ENCODE data around the gene EPB41L4A.

EPB41L4A gene

GRCh38 chr5:112264151-112264550 is 154.9 kb downstream of the EPB41L4A start:
- Mint-ChIP-seq H3K9me3 (no peaks in the 10 kb centered on the region), H3K4me3 (no peak overlapping the region), H3K27ac (no peak overlapping the region), H3K4me1 (no peaks in the 10 kb centered on the region), H3K27me3 (ENCODE audit: low read depth) (no peaks in the 10 kb centered on the region), H3K36me3 (ENCODE audit: low read depth) (no peaks in the 10 kb centered on the region)
- no peak for TF ChIP-seq CTCF (IDR thresholded peaks at IDR 0.05; ENCODE audit: unreplicated experiment in 3 of 3)

GRCh38 chr5:112263469-112263868 is 155.6 kb downstream of the EPB41L4A start:
- no peak overlapping the region for H3K4me3 Mint-ChIP-seq
- no peak overlapping the region for H3K27ac Mint-ChIP-seq
- H3K4me1 Mint-ChIP-seq: no peaks in the 10 kb centered on the region
- H3K36me3 Mint-ChIP-seq (ENCODE audit: low read depth): no peaks in the 10 kb centered on the region
- no peak for TF ChIP-seq CTCF (IDR thresholded peaks at IDR 0.05; ENCODE audit: unreplicated experiment in 3 of 3)
- no peaks in the 10 kb centered on the region for H3K9me3 Mint-ChIP-seq
- H3K27me3 Mint-ChIP-seq (ENCODE audit: low read depth): no peaks in the 10 kb centered on the region

GRCh38 chr5:112258571-112258970 is 160.5 kb downstream of the EPB41L4A start:
- Mint-ChIP-seq H3K27ac (no peak overlapping the region), H3K9me3 (no peaks in the 10 kb centered on the region), H3K36me3 (ENCODE audit: low read depth) (no peaks in the 10 kb centered on the region), H3K4me3 (no peak overlapping the region), H3K27me3 (ENCODE audit: low read depth) (no peaks in the 10 kb centered on the region), H3K4me1 (peaks cover 5% of the 10 kb centered on the region)
- TF ChIP-seq CTCF (IDR thresholded peaks at IDR 0.05; ENCODE audit: unreplicated experiment in 3 of 3): no peak

- H3K4me1 Mint-ChIP-seq: peaks cover 5% of the 10 kb centered on the region
- no peaks in the 10 kb centered on the region for H3K9me3 Mint-ChIP-seq
- H3K27ac Mint-ChIP-seq: no peak overlapping the region
- no peak for TF ChIP-seq CTCF (IDR thresholded peaks at IDR 0.05; ENCODE audit: unreplicated experiment in 3 of 3)
- H3K4me3 Mint-ChIP-seq: no peak overlapping the region
- no peaks in the 10 kb centered on the region for H3K36me3 Mint-ChIP-seq (ENCODE audit: low read depth)
- no peaks in the 10 kb centered on the region for H3K27me3 Mint-ChIP-seq (ENCODE audit: low read depth)
Measured at GRCh38 chr5:112257976-112258375, 161.1 kb downstream of the EPB41L4A start.

- no peak overlapping the region for H3K4me3 Mint-ChIP-seq
- no peaks in the 10 kb centered on the region for H3K36me3 Mint-ChIP-seq (ENCODE audit: low read depth)
- peaks cover 5% of the 10 kb centered on the region for H3K4me1 Mint-ChIP-seq
- no peak for TF ChIP-seq CTCF (IDR thresholded peaks at IDR 0.05; ENCODE audit: unreplicated experiment in 3 of 3)
- H3K27me3 Mint-ChIP-seq (ENCODE audit: low read depth): no peaks in the 10 kb centered on the region
- H3K9me3 Mint-ChIP-seq: no peaks in the 10 kb centered on the region
- H3K27ac Mint-ChIP-seq: no peak overlapping the region
Measured at GRCh38 chr5:112257005-112257404, 162.1 kb downstream of the EPB41L4A start.

GRCh38 chr5:112254303-112254702 is 164.8 kb downstream of the EPB41L4A start:
- H3K36me3 Mint-ChIP-seq (ENCODE audit: low read depth): no peaks in the 10 kb centered on the region
- no peak overlapping the region for H3K4me3 Mint-ChIP-seq
- peaks cover 5% of the 10 kb centered on the region for H3K4me1 Mint-ChIP-seq
- H3K27me3 Mint-ChIP-seq (ENCODE audit: low read depth): no peaks in the 10 kb centered on the region
- no peak overlapping the region for H3K27ac Mint-ChIP-seq
- no peaks in the 10 kb centered on the region for H3K9me3 Mint-ChIP-seq
- TF ChIP-seq CTCF (IDR thresholded peaks at IDR 0.05; ENCODE audit: unreplicated experiment in 3 of 3): no peak
